Islet precursor cell (in vitro differentiated cells): ENCODE measurements around the gene RPLP1.
A peak's percentile ranks its signal among the peaks of the same experiment; 100 is the strongest.

Source experiments
- DNase-seq: peaks from one replicate; pipeline ENCODE4 v3.0.0-alpha.2; 2018

RPLP1 gene

GRCh38 chr15:69443032-69443611 lies 9.5 kb upstream of the RPLP1 start:
- DNase-seq = no peak

- DNase-seq = no peak
These were observed 7.9 kb upstream of the RPLP1 start for GRCh38 chr15:69444686-69445085.

GRCh38 chr15:69446953-69447352 lies 5.7 kb upstream of the RPLP1 start:
- no peak for DNase-seq

GRCh38 chr15:69450221-69450620 lies 2.4 kb upstream of the RPLP1 start:
- DNase-seq = peak; percentile 22

GRCh38 chr15:69450968-69451695 lies 1.5 kb upstream of the RPLP1 start:
- peak; percentile 22 for DNase-seq

- peak; percentile 61 for DNase-seq
These were observed 497 bp upstream of the RPLP1 start for GRCh38 chr15:69451951-69452691.

GRCh38 chr15:69454953-69455352 lies 2.3 kb downstream of the RPLP1 start:
- peak; percentile 42 for DNase-seq

GRCh38 chr15:69456208-69457166 lies 3.9 kb downstream of the RPLP1 start:
- DNase-seq = peak; percentile 26

- DNase-seq = peak; percentile 74
These were observed 5.0 kb downstream of the RPLP1 start for GRCh38 chr15:69457304-69458280.

GRCh38 chr15:69459066-69459465 lies 6.4 kb downstream of the RPLP1 start:
- DNase-seq = peak; percentile 31

- peak; percentile 32 for DNase-seq
These were observed 7.9 kb downstream of the RPLP1 start for GRCh38 chr15:69460481-69460880.

- peak; percentile 50 for DNase-seq
These were observed 9.4 kb downstream of the RPLP1 start for GRCh38 chr15:69462030-69462492.

GRCh38 chr15:69462493-69463181 lies 10.0 kb downstream of the RPLP1 start:
- peak; percentile 99 for DNase-seq

- no peak for DNase-seq
These were observed 10.7 kb downstream of the RPLP1 start for GRCh38 chr15:69463182-69463756.

GRCh38 chr15:69465253-69465652 lies 12.6 kb downstream of the RPLP1 start:
- DNase-seq = peak; percentile 0

- no peak for DNase-seq
These were observed 14.1 kb downstream of the RPLP1 start for GRCh38 chr15:69466733-69467132.

- peak; percentile 52 for DNase-seq
These were observed 15.0 kb downstream of the RPLP1 start for GRCh38 chr15:69467636-69468035.

GRCh38 chr15:69468241-69469121 lies 15.9 kb downstream of the RPLP1 start:
- DNase-seq = peak; percentile 97
